Measurements from ENCODE around the gene CRY2.

GRCh38 chr11:45811109-45811435 lies 36.2 kb upstream of the CRY2 start:
- TF ChIP-seq CTCF (IDR thresholded peaks at IDR 0.05) (no peak), ZFX (IDR thresholded peaks at IDR 0.05; ENCODE audit: borderline replicate concordance) (no peak)
